ENCODE data around the gene CRX.

GRCh38 chr19:47848823-47849473, 27.2 kb downstream of the CRX start:
- no peak for TF ChIP-seq CTCF (IDR thresholded peaks at IDR 0.05)
- TF ChIP-seq POLR2A (IDR thresholded peaks at IDR 0.05): no peak

Data from breast epithelium (tissue), 3 donors.